ENCODE measurements around the gene ZNF496.
"Not testable (repeated sequence)": the region's sequence is repeated elsewhere in the genome, so short reads cannot be mapped to it uniquely, and the experiment has no call there.

Gene ZNF496

DNA sequence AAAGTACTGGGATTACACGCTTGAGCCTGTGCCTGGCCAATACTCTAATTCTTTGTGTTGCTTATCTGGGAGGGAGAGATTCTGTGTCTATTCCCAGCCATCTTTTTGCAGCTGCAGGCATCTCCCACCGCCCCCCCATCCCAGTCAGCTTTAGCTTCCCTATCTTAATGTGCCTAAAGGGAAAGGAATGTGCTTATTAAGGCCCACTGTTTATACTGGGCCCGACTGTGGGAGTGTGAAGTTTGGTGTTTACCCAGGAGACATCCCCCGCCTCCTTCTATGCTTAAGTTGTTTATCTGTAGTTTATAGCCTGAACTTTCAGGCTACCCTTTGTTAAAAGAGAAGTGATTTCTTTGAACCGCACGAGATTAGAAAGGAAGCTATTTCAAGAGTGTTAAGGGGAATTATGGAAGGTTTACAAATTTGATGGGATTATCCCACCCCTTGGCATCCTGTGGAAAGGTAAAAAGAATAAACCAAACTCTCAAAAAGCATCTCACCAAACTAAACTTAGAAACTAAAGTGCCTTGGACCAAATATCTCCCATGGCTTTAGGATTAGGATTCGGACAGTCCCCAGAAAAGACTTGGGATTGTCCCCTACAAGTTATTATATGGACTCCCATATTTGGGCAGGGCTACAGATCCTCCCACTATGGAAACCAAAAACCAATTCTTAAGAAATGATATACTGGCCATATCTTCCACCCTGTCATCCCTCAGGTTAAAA, 25.5 kb upstream of the ZNF496 start:
- TF ChIP-seq, protein P1, sequence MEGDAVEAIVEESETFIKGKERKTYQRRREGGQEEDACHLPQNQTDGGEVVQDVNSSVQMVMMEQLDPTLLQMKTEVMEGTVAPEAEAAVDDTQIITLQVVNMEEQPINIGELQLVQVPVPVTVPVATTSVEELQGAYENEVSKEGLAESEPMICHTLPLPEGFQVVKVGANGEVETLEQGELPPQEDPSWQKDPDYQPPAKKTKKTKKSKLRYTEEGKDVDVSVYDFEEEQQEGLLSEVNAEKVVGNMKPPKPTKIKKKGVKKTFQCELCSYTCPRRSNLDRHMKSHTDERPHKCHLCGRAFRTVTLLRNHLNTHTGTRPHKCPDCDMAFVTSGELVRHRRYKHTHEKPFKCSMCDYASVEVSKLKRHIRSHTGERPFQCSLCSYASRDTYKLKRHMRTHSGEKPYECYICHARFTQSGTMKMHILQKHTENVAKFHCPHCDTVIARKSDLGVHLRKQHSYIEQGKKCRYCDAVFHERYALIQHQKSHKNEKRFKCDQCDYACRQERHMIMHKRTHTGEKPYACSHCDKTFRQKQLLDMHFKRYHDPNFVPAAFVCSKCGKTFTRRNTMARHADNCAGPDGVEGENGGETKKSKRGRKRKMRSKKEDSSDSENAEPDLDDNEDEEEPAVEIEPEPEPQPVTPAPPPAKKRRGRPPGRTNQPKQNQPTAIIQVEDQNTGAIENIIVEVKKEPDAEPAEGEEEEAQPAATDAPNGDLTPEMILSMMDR (IDR thresholded peaks at IDR 0.05; ENCODE audit: low read length) = no peak
- TF ChIP-seq EZH2phosphoT487 (IDR thresholded peaks at IDR 0.05; ENCODE audit: low read length) (no peak), EZH2 (optimal IDR thresholded peaks at IDR 0.05; ENCODE audit: low read depth, low read length) (no peak)
- DNase-seq = no peak
- Histone ChIP-seq H3K36me3 (replicated peaks; ENCODE audit: insufficient read depth, low read length) (no peaks in the 10 kb centered on the region), H3K27ac (ENCODE audit: low read length) (no peak overlapping the region), H3K9me3 (replicated peaks; ENCODE audit: insufficient read depth, low read length) (no peaks in the 10 kb centered on the region), H3K4me1 (ENCODE audit: low read length) (no peaks in the 10 kb centered on the region), H4K20me1 (ENCODE audit: insufficient read depth, low read length) (no peaks in the 10 kb centered on the region), H3K4me2 (ENCODE audit: low read depth, low read length) (no peak overlapping the region), H3F3A (ENCODE audit: insufficient read depth, low read length) (no peaks in the 10 kb centered on the region), H3K4me3 (ENCODE audit: low read length) (no peak overlapping the region), H3K9me2 (replicated peaks; ENCODE audit: insufficient read depth, low read length) (no peaks in the 10 kb centered on the region), H2AFZ (ENCODE audit: low read length) (no peak overlapping the region), H3K9ac (ENCODE audit: low read length) (no peak overlapping the region), H3K27me3 (replicated peaks; ENCODE audit: insufficient read depth, low read length) (no peaks in the 10 kb centered on the region), H3K79me2 (ENCODE audit: low read length) (no peaks in the 10 kb centered on the region)

DNA sequence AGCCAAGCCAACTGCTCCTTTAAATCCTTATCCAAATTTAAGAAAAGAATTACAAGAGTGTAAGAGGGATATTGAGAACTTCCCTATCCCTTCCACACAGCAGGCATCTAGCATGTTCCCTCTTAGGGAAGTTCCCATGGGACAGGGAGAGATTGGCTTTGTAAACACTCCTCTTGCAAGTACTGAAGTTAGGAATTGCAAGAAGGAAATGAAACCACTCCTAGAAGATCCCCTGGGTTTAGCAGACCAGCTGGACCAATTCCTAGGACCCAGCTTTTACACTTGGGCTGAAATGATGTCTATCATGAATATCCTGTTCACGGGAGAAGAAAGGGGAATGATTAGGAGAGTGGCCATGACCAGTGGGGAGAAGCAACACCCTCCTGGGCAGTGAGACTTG, 23.5 kb upstream of the ZNF496 start:
- H4K20me1 ChIP-seq (ENCODE audit: insufficient read depth, low read length); H3K4me1 ChIP-seq (ENCODE audit: low read length); H3K36me3 ChIP-seq (replicated peaks; ENCODE audit: insufficient read depth, low read length); H3K4me3 ChIP-seq (ENCODE audit: low read length); H3K4me2 ChIP-seq (ENCODE audit: low read depth, low read length); DNase-seq; H3K9me2 ChIP-seq (replicated peaks; ENCODE audit: insufficient read depth, low read length); H3K27ac ChIP-seq (ENCODE audit: low read length); H3K9ac ChIP-seq (ENCODE audit: low read length); H3K79me2 ChIP-seq (ENCODE audit: low read length); H2AFZ ChIP-seq (ENCODE audit: low read length); H3F3A ChIP-seq (ENCODE audit: insufficient read depth, low read length); H3K9me3 ChIP-seq (replicated peaks; ENCODE audit: insufficient read depth, low read length); H3K27me3 ChIP-seq (replicated peaks; ENCODE audit: insufficient read depth, low read length): not testable (repeated sequence)

DNA sequence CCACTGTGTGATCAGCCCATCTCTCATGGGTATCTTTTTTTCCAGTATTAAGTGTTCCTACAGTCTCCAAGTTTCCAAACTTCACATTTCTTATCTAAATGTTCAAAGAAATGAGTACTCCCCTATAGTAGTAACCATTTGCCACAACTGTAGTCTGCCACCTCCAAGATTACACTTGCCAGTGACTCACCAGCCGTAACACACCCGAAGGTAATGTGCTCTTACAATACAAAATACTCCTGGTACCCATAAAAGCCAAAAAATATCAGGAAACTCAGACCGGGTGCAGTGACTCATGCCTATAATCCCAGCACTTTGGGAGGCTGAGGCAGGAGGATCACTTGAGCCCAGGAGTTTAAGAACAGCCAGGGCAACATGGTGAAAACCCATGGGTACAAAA, 20.5 kb upstream of the ZNF496 start:
- no peaks in the 10 kb centered on the region for H3K27me3 ChIP-seq (replicated peaks; ENCODE audit: insufficient read depth, low read length)
- H3K4me1 ChIP-seq (ENCODE audit: low read length) = no peaks in the 10 kb centered on the region
- H3F3A ChIP-seq (ENCODE audit: insufficient read depth, low read length) = no peaks in the 10 kb centered on the region
- H3K36me3 ChIP-seq (replicated peaks; ENCODE audit: insufficient read depth, low read length) = no peaks in the 10 kb centered on the region
- no peaks in the 10 kb centered on the region for H4K20me1 ChIP-seq (ENCODE audit: insufficient read depth, low read length)
- no peak overlapping the region for H2AFZ ChIP-seq (ENCODE audit: low read length)
- no peak overlapping the region for H3K9ac ChIP-seq (ENCODE audit: low read length)
- no peak overlapping the region for H3K4me2 ChIP-seq (ENCODE audit: low read depth, low read length)
- no peaks in the 10 kb centered on the region for H3K9me3 ChIP-seq (replicated peaks; ENCODE audit: insufficient read depth, low read length)
- no peak for DNase-seq
- H3K4me3 ChIP-seq (ENCODE audit: low read length) = no peak overlapping the region
- H3K9me2 ChIP-seq (replicated peaks; ENCODE audit: insufficient read depth, low read length) = no peaks in the 10 kb centered on the region
- TF ChIP-seq EZH2 (optimal IDR thresholded peaks at IDR 0.05; ENCODE audit: low read depth, low read length) (no peak), EZH2phosphoT487 (IDR thresholded peaks at IDR 0.05; ENCODE audit: low read length) (no peak)
- TF ChIP-seq, protein P1 (IDR thresholded peaks at IDR 0.05; ENCODE audit: low read length) = no peak
- H3K27ac ChIP-seq (ENCODE audit: low read length) = no peak overlapping the region
- no peaks in the 10 kb centered on the region for H3K79me2 ChIP-seq (ENCODE audit: low read length)

DNA sequence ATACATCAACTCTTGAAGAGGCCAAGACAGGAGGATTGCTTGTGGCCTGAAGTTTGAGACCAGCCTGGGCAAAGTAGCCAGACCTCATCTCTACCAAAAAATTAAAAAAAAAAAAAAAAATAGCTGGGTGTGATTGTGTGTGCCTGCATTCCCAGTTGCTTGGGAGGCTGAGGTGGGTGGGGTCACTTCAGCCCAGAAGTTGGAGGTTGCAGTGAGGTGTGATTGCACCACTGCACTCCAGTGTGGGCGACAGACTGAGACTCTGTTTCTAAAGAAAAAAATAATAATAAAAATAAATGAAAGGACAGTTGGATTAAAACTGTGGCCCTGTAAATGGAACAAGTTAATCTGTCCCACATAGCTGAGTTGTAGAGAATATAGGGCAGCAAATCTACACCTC, 18.9 kb upstream of the ZNF496 start:
- no peak overlapping the region for H3K4me2 ChIP-seq (ENCODE audit: low read depth, low read length)
- no peak overlapping the region for H3K4me3 ChIP-seq (ENCODE audit: low read length)
- DNase-seq = no peak
- no peaks in the 10 kb centered on the region for H4K20me1 ChIP-seq (ENCODE audit: insufficient read depth, low read length)
- H3K36me3 ChIP-seq (replicated peaks; ENCODE audit: insufficient read depth, low read length) = no peaks in the 10 kb centered on the region
- no peaks in the 10 kb centered on the region for H3K9me3 ChIP-seq (replicated peaks; ENCODE audit: insufficient read depth, low read length)
- no peak overlapping the region for H2AFZ ChIP-seq (ENCODE audit: low read length)
- H3K79me2 ChIP-seq (ENCODE audit: low read length) = no peaks in the 10 kb centered on the region
- TF ChIP-seq EZH2 (optimal IDR thresholded peaks at IDR 0.05; ENCODE audit: low read depth, low read length) = no peak
- no peak for TF ChIP-seq EZH2phosphoT487 (IDR thresholded peaks at IDR 0.05; ENCODE audit: low read length)
- TF ChIP-seq, protein P1 (IDR thresholded peaks at IDR 0.05; ENCODE audit: low read length) = no peak
- no peaks in the 10 kb centered on the region for H3K9me2 ChIP-seq (replicated peaks; ENCODE audit: insufficient read depth, low read length)
- no peaks in the 10 kb centered on the region for H3F3A ChIP-seq (ENCODE audit: insufficient read depth, low read length)
- no peaks in the 10 kb centered on the region for H3K4me1 ChIP-seq (ENCODE audit: low read length)
- no peak overlapping the region for H3K9ac ChIP-seq (ENCODE audit: low read length)
- no peak overlapping the region for H3K27ac ChIP-seq (ENCODE audit: low read length)
- H3K27me3 ChIP-seq (replicated peaks; ENCODE audit: insufficient read depth, low read length) = no peaks in the 10 kb centered on the region
